Measurements from ENCODE around the gene SLC38A4.

DNA sequence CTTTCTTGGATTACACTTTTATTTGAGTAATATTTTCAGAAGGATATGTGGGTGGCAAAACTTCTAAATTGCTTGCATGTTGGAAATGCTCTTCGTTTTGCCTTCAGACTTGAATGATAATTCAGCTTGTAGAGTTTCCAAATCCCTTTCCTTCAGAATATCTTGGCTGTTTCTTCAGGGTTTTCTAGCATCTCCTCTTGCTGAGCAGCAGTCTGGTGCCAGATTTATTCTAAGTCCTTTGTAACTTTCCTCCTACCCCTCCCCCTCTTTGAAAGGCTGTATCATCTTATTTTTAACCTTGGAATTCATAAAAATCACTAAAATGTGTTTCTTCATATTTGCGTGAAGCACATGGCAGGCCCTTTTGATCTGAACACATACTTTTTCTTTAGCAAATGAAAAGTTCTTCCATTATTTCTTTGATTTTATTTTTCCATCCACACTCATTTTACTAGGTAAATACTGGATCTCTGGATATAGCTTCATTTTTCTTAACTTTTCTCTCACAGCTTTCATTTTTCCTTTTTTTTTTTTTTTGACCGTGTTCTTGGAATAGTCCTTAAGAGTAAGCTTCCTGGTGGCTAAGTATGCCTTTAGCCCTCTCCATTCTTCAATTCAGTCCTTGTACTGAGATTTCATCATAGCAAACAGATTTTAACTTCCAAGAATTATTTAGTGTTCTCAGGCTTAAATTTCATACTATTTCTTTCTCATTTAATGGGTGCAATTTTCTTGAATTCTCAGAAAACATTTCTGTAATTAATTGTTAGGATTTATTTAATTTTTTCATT is 102.0 kb downstream of the SLC38A4 start:
- TF ChIP-seq, protein P1, sequence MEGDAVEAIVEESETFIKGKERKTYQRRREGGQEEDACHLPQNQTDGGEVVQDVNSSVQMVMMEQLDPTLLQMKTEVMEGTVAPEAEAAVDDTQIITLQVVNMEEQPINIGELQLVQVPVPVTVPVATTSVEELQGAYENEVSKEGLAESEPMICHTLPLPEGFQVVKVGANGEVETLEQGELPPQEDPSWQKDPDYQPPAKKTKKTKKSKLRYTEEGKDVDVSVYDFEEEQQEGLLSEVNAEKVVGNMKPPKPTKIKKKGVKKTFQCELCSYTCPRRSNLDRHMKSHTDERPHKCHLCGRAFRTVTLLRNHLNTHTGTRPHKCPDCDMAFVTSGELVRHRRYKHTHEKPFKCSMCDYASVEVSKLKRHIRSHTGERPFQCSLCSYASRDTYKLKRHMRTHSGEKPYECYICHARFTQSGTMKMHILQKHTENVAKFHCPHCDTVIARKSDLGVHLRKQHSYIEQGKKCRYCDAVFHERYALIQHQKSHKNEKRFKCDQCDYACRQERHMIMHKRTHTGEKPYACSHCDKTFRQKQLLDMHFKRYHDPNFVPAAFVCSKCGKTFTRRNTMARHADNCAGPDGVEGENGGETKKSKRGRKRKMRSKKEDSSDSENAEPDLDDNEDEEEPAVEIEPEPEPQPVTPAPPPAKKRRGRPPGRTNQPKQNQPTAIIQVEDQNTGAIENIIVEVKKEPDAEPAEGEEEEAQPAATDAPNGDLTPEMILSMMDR (IDR thresholded peaks at IDR 0.05), result no peak
- no peak for TF ChIP-seq POLR2A (IDR thresholded peaks at IDR 0.05)
